CD4-positive, alpha-beta T cell treated with Interleukin-4 for 4 hours (primary cell): ENCODE measurements around the gene METTL15.
"Not testable (repeated sequence)": the region's sequence is repeated elsewhere in the genome, so short reads cannot be mapped to it uniquely, and the experiment has no call there.

Source experiments
- DNase-seq: peaks from one replicate; pipeline ENCODE4 v3.0.0-alpha.2; 2020

Gene METTL15

DNA sequence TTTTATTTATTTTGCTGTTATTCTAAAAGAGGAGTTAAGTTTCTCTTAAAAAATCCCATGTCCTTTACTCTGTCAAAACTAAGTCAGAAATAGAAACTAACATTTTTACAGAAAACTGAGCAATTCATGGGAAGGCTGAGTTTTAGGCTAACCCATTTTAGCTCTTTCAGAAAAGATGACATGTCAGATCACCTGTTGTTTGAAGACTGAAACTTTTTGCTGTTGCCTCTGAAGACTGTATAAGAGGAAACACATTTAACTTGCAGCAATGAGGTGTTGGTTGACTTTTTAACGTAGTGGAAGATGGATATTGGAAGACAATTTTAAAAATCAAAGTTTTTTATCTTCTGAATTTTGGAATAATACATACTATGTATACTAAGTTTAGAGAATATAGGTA is 115.4 kb downstream of the METTL15 start:
- DNase-seq, result no peak

DNA sequence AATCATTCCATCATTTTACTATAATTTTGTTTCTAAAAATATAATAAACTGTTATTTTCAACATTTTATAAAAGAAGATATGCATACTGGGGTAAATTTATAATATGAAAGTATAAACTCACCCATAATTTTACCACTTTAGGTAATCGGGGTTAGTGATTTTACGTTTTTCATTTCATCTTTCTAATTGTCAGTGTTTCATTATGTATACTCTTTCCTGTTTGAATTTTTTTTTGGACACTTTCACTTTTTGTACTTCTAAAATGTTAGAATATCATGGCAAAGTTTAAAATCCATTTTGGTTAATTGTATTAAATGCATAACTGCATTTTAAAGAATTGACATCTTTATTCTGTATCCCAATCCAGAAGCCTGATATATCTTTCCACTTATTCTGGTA is 115.8 kb downstream of the METTL15 start:
- no peak for DNase-seq

DNA sequence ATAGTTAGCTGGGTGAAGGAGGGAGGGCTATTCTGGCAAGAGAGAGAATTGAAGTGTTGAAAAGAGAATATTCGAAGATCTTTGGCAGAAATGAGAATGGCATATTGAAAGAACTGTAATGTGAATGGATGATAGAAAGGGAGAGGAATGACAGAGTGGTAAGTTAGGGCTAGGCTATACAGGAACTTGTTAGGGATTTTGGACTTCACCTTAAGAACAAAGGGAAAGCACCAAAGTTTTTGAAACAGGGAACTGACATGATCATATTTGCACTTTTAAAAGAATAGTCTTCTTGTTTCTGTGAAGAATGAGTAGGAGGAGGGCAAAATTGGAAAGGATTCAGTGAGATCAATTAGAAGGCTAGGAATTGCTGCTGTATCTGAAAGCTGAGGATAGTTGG is 119.3 kb downstream of the METTL15 start:
- no peak for DNase-seq

DNA sequence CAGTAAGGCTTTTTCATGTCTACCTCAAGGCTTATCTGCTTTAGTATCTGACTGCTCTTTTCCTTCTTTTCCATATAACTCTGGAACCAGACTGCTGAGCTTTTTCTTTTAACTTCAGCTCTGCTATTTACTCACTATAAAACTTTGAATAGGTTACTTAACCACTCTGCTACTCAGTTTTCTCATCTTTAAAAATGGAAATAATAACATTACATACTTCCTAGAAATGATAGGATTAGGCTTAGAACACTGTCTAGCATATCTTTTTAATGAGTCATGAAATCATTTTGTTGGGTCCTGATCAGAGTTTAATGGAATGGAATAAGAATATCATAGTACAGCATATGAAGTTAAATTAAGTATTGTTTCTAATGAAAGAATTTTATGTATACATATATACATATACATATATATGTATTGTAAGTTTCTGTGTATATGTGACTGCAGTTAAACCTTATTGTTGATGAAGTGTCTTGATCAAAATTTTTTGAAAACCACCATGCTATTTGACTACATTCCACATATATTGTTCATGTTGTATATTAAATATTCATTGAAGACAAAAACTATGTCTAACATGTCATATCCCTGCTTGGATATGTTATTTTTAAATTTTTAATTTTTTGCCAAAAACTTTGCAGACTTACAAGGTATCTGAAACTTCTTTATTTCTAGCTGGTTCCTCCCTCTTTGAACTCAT is 120.2 kb downstream of the METTL15 start:
- no peak for DNase-seq

DNA sequence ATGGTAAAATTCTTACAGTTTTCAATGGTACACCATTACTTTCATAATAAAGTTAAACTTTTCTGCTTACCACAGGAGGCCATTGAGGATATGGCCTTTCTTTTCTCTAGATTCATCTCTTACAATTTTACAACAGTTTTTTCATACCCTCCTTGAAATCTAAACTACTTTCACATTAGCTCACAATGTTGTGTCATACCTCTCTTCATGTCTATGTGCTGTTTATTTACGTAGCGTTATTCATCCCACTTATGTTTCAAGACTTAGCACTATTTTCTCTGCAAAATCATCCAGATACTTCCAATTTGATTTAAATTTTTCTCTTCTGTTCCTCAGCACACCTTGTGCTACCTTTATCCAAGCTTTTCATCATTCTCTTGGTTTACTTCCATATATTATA is 123.3 kb downstream of the METTL15 start:
- DNase-seq, result no peak

DNA sequence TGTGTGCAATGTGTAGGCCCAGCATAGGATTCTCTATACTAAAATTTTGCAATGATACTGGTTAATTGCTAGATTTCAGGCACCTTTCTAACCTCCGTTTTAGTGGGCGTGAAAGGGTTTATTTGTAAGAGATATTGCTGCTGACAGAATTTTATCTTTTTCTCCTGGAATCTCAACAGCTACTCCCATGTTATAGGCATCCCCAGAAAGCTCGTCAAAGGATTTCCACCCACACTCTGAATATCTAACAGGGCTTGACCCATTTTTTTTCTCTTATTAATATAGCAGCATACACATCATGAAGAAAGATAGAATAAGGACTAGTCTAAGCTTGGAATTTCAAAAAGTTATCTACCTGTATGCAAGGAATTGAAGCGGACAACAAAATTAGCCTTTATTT is 124.5 kb downstream of the METTL15 start:
- DNase-seq, result no peak

DNA sequence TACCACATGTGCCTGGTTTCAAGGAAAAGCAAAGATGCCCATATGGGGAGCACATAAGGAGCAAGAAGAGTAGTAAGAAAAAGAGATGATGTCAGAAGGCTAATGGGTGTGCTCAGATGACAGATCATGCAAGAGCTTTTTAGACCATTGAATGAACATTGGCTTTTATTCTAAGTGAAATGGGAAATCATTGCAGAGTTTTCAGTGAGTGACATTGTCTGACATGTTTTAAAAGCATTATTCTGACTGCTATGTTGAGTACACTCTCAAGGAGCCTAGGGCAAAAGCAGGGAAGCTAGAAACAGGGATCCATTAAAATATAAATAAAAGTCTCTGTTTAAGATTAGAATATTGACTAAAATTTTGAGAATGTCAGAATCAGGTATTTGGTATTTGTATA is 133.6 kb downstream of the METTL15 start:
- no peak for DNase-seq

DNA sequence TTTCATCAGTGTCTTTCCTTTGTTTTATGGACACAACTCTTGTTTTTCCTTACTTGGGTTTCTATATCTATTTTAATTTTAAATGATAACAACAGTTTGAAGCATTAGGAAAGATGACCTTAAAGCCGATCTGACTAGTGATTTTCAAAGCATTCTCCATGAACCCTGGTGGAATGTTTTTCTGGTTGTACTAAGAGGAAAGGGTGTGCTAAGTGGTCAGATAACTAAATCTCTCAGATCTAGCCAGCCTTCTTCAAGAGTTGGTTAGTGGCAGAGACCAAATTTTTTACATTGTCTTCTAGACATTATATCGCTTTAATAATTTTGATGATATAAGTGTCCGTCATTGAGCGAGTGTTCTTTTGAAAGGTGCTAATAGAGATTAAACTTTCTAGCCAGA is 134.4 kb downstream of the METTL15 start:
- no peak for DNase-seq

DNA sequence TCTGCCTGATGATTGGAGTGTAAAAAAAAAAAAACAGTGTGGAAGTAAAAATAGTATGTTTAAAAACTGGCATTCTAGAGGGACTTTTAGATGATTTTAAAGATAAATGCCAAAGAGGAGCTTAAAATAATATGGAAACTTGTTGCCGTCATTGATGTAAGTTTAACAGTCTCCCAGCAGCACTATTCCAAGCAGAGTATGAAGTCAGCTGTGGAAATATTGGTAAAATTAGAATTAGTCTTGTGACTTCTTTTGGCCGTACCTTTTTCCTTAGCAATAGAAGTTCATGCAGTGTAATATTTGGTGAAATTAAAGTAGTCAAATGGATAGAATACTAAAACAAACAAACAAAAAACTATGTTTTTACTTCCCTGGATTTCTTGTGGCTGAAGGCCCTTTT is 134.9 kb downstream of the METTL15 start:
- no peak for DNase-seq

DNA sequence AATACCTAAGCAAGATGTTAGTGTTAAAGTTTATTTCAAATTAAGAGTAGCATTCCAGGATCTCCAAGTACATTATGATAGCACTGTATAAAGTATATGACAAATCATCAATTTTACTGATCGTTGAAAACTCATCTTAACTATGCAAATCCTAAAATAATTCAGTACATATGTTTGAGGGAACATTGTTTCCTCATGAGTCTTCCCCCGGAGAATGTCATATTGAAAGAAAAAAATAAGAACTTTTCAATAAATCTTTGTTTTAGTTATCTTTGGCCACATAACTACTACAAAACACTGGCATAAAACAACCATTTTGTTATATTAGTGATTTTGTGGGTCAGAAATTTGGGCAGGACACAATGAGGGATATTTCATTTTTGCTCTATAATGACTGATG is 135.4 kb downstream of the METTL15 start:
- no peak for DNase-seq

DNA sequence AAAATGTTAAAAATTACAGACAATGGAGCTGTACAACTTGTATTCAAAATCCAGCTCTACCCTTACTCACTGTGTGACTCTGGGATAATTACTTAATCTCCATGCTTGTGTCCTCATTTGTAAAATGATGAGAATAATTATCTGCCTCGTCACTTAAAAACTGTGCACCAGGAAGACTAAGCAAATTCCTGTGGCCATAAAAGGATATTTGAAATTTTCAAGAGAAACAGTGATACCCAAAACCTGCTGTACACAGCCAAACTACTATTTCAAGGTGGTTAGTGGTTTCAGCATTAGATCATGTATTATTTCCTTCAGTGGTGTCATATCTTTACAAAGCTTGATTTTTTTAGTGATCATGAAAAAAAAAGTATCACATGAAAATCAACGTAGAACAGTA is 136.9 kb downstream of the METTL15 start:
- no peak for DNase-seq

DNA sequence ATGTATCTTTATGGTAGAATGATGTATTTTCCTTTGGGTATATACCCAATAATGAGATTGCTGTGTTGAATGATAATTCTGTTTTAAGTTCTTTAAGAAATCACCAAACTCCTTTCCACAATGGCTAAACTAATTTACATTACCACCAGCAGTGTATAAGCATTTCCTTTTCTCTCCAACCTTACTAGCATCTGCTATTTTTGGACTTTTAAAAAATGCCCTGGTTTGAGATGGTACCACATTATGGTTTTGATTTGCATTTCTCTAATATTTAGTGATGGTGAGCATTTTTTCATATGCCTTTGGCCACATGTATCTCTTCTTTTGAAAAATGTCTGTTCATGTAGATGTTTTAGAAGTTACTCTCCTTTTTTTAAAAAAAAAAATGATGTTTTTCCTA is 142.0 kb downstream of the METTL15 start:
- DNase-seq, result no peak

DNA sequence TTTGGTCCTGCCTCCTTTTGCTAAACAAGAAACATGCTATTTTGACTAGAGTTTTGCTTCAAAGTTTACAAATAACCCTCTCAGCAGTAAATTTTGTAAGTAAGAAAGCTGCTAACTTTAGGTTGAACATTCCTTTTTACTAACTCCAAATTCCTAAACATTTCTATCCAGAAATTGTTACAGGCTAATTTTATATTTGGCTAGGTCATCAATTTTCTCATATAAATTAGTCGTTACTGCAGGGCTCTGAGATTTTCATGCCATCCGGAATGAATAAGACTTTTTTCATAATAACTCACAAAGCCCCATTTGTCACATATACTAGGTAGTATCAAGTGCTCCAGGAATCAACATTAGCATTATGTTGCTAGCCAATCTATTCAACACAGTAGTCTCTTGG is 143.1 kb downstream of the METTL15 start:
- DNase-seq, result no peak

DNA sequence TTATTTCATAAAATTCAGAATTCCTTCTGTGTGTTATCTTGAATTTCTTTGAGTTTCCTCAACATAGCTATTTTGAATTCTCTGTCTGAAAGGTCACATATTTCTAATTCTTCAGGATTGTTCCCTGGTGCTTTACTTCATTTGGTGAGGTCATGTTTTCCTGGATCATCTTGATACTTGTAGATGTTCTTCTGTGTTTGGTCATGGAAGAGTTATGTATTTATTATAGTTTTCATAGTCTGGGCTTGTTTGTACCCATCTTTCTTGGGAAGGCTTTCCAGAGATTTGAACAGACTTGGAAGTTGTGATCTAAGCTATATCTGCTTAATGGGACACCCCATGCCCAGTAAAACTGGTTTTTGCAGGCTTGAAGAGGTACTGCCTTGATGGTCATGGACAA is 149.6 kb downstream of the METTL15 start:
- DNase-seq, result no peak

DNA sequence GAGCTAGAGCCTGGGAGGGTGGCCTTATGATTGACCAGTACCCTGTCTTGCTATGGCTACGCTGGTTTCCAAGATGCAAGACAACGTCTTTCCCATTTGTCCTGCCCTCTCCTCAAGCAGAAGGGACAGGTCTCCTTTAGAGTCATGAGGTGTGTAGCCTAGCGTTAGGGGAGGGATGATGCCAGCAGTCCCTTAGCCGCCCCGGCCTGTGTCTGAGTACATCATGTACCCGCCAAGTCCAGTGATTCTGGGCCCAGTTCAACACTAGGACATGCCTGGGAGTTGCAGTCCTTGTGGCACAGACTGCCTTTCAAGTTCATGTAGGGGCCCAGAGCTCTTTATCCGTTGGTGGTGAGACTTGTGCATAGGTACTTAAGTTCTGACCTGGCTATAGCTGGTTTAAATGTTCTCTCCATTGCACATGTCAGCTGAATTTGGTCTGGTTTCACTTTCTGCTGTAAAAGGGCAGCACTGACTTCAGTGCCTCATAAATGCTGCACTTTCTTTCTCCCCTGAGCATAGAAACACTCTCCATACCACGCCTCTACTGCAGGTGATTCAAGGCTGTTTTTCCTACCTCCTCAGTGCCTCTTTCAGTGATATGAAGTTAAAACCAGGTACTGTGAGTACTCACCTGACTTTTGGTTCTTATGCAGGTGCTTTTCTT is 151.1 kb downstream of the METTL15 start:
- DNase-seq, result no peak

DNA sequence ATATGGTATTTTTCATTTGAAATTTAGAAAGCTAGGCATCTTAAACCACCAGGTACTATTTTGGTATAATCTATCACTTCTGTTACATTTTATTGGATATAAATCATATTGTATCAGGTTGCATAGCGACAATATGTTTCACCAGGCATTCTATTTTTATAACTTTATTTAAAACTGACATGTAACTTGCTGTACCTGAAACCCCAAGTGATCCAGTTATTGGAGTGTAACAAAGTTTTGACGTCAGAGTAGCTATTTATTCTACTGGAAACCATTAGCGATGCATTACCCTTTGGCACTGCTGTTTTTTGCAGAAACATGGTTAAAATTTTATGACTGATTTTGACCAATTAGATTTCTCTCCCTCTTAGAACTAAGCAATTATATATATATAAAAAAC is 160.7 kb downstream of the METTL15 start:
- DNase-seq, result no peak

DNA sequence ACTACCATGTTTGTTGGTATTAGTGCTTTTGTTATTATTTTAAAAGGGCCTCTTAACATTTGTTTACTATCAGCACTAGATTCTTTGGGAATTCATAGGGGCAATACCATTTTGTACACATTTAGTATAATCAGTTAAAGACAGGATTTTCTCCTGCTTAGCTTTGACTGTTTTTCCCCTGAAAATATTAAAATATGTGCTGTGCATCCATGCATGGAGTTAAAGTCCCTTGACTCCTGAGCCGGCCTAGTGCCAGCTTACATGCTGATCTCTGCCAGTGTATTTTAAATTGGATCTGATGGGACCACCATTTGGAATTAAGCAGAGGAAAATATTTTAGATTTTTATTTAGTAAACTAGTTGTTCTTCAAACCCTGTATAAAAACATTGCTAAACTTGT is 161.4 kb downstream of the METTL15 start:
- no peak for DNase-seq

DNA sequence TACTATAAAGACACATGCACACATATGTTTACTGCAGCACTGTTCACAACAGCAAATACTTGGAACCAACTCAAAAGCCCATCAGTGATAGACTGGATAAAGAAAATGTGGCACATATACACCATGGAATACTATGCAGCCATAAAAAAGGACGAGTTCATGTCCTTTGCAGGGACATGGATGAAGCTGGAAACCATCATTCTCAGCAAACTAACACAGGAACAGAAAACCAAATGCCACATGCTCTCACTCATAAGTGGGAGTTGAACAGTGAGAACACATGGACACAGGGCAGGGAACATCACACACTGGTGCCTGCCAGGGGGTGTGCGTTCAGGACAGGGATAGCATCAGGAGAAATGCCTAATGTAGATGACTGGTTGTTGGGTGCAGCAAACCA is 164.1 kb downstream of the METTL15 start:
- not testable (repeated sequence) for DNase-seq

DNA sequence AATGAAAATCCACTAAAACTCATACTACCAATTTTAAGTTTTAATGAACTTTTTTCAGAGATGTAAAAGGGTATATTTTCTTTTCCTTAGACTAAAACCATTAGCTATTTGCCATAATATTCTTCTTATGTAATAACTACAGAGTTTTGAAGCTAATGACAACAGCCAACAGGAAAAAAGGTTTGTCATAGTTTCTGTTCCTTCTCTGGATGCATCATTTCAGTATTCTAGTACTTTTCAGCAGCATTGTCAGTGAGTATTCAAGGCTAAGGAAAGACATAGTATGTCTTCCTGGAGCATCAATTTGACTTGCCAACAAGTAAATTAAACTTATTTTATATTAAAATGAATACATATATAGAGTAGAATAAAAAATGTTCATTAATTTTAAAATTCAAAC is 166.0 kb downstream of the METTL15 start:
- no peak for DNase-seq

DNA sequence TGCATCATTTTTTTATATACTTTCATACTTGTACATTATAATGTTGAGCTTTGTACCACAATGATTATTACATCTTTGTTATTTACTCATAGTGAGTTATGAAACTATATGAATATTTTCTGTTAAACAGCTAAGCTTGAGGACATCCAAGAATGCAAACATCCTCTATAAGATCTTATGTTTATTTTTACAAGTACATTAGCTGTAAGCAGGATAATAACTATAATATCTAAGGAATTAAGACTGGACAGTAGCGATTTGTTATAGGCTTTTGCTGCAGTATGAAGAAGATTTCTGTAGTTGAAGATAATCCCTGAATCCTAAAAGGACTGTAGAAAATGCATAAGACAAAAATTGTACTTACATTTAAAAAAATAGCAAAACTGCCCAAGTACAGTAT is 176.0 kb downstream of the METTL15 start:
- no peak for DNase-seq

DNA sequence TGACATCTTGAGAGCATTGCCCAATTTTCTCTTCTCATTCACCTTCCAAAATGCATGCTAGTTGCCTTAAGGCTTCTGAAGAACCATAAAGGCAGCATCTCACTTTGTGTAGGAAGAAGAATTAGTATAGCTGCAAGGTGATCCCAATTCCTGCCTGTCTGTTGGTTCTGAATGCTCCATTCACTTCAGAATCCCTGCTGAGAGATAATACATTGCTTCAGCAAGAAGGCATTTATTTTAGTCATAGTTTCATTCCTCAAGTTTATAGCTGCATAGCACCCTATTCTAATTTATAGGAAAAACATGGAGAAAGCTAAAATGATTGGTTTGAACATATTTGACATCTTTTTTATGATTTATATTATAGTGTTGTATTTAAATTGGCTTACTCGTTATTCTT is 181.3 kb downstream of the METTL15 start:
- DNase-seq, result no peak

DNA sequence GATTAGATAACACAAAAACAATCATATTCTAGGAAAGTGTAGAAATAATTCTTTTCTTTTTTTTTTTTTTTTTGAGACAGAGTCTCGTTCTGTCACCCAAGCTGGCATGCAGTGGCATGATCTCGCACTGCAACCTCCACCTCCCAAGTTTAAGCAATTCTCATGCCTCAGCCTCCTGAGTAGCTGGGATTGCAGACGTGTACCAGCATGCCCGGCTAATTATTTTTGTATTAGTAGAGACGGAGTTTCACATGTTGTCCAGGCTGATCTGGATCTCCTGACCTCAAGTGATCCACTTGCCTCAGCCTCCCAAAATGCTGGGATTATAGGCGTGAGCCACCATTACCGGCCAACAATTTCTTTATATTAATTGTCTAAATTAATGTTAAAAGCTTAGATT is 182.8 kb downstream of the METTL15 start:
- not testable (repeated sequence) for DNase-seq

DNA sequence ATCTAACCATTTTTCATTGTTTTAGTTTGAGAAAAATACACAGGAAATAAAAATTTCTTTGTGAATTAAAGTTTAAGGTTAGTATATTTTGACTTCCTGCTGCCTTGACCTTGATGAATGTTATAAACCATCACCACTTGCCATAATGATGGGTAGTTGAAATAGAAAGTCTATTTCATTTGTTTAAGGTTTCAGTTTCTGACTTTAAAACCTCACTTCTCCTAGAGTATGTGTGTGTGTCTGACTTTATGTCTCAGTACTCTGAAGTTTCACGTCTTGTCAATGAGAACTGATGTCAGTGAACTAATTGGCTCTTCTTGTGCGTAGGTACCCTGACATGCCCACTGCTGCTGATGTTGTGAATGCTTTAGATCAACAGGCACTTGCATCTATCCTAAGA is 188.2 kb downstream of the METTL15 start:
- DNase-seq, result no peak

DNA sequence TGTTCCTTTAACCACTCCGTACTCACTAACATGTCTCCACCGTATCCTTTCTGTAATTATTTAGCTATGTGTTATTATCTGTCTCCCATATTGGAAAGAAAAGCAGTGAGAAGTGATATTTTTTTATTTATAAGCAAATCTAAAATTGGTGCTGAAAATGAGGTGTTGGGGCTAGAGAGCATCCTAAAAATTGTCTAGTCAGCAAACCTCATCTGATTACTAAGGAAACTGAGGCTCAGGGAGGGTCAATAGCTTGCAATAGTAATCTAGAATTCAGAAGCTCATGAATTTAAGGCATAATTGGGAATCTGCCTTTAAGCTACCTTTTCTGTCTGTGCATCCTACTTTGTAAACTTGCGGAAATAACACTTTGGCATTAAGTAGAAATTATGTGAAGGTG is 190.0 kb downstream of the METTL15 start:
- DNase-seq, result no peak
